ENCODE measurements around the gene KHDRBS2.

The KHDRBS2 gene

GRCh38 chr6:61682562-61682961, 603.5 kb downstream of the KHDRBS2 start:
- TF ChIP-seq CTCF (IDR thresholded peaks at IDR 0.05; ENCODE audit: low read depth, low read length, missing control alignments), result no peak
- DNase-seq (ENCODE audit: low read depth), result no peak
- in situ Hi-C loops (cut with HindIII; ENCODE audit: low sequenced_read_pairs), result no loop called here
- H3K4me3 ChIP-seq (ENCODE audit: low read depth, low read length), result no peak overlapping the region

- no peak overlapping the region for H3K4me3 ChIP-seq (ENCODE audit: low read depth, low read length)
- TF ChIP-seq CTCF (IDR thresholded peaks at IDR 0.05; ENCODE audit: low read depth, low read length, missing control alignments), result no peak
- no peak for DNase-seq (ENCODE audit: low read depth)
- in situ Hi-C loops (cut with HindIII; ENCODE audit: low sequenced_read_pairs), result no loop called here
Observed at GRCh38 chr6:61679625-61680024, 606.4 kb downstream of the KHDRBS2 start.

- DNase-seq (ENCODE audit: low read depth), result no peak
- no peak overlapping the region for H3K4me3 ChIP-seq (ENCODE audit: low read depth, low read length)
- in situ Hi-C loops (cut with HindIII; ENCODE audit: low sequenced_read_pairs), result no loop called here
- TF ChIP-seq CTCF (IDR thresholded peaks at IDR 0.05; ENCODE audit: low read depth, low read length, missing control alignments), result no peak
Observed at GRCh38 chr6:61675734-61676133, 610.3 kb downstream of the KHDRBS2 start.

GRCh38 chr6:61649845-61650244, 636.2 kb downstream of the KHDRBS2 start:
- in situ Hi-C loops (cut with HindIII; ENCODE audit: low sequenced_read_pairs), result no loop called here
- TF ChIP-seq CTCF (IDR thresholded peaks at IDR 0.05; ENCODE audit: low read depth, low read length, missing control alignments), result no peak
- no peak for DNase-seq (ENCODE audit: low read depth)
- no peak overlapping the region for H3K4me3 ChIP-seq (ENCODE audit: low read depth, low read length)

GRCh38 chr6:61640463-61640862, 645.6 kb downstream of the KHDRBS2 start:
- DNase-seq (ENCODE audit: low read depth), result no peak
- in situ Hi-C loops (cut with HindIII; ENCODE audit: low sequenced_read_pairs), result no loop called here
- H3K4me3 ChIP-seq (ENCODE audit: low read depth, low read length), result no peak overlapping the region
- no peak for TF ChIP-seq CTCF (IDR thresholded peaks at IDR 0.05; ENCODE audit: low read depth, low read length, missing control alignments)

All from astrocyte of the cerebellum (primary cell).